Stomach (tissue), 9 donors: Measurements from ENCODE around the gene ZDBF2. TPM values are rescaled to one million over a fixed set of nuclear protein-coding genes. Genes with fewer than 3 reads are reported as not detected.
"Not testable (repeated sequence)": the region's sequence is repeated elsewhere in the genome, so short reads cannot be mapped to it uniquely, and the experiment has no call there.

Source experiments
- DNase-seq, 2 donors: peaks; one replicate each; pipeline versions ENCODE4 v3.0.0 to v3.0.0-alpha.2; 2013 to 2019
- H3K27ac ChIP-seq, 5 donors: fragments of 200-600 bp in 4 of 5; sonication (generic) in 4 of 5; one replicate each; pipeline ENCODE4 v1.5.1; 2013 to 2019; ENCODE audit warnings: mild to moderate bottlenecking in 1 of 5, moderate library complexity in 1 of 5
- H3K27me3 ChIP-seq, 3 donors: fragments of 200-600 bp; sonication (generic); one replicate each; pipeline ENCODE4 v1.5.1; 2017 to 2019; ENCODE audit warnings: mixed run types in 1 of 3
- H3K36me3 ChIP-seq, 4 donors: fragments of 200-600 bp; sonication (generic); 1 replicate in 3 of 4; 2 replicates in 1 of 4; pipeline ENCODE4 v1.5.1; 2016 to 2019
- H3K4me1 ChIP-seq, 4 donors: fragments of 200-600 bp; sonication (generic); one replicate each; pipeline ENCODE4 v1.5.1; 2016 to 2019
- H3K4me3 ChIP-seq, 4 donors: fragments of 200-600 bp; sonication (generic) in 3 of 4; one replicate each; pipeline ENCODE4 v1.5.1; 2016 to 2019; ENCODE audit warnings: mild to moderate bottlenecking in 1 of 4
- H3K9me3 ChIP-seq, 4 donors: fragments of 200-600 bp; sonication (generic); one replicate each; pipeline ENCODE4 v1.5.1; 2016 to 2019
- EP300 ChIP-seq: sonication (generic); formaldehyde crosslinking; IDR thresholded peaks from one replicate; pipeline ENCODE4 v1.6.1; 2017; ENCODE audit warnings: antibody characterized with exemption
- POLR2A ChIP-seq, 4 donors: fragments of 450-650 bp; IDR thresholded peaks; one replicate each; pipeline ENCODE4 v1.6.1; 2016; ENCODE audit warnings: antibody characterized with exemption in 4 of 4, control low read depth in 2 of 4, mild to moderate bottlenecking in 1 of 4, moderate library complexity in 1 of 4
- POLR2AphosphoS5 ChIP-seq, 3 donors: sonication (generic); formaldehyde crosslinking; IDR thresholded peaks; one replicate each; pipeline ENCODE4 v1.6.1; 2016; ENCODE audit warnings: antibody characterized with exemption in 3 of 3
- WGBS, 5 donors: extraction: QIAGEN DNeasy Blood & Tissue Kit in 3 of 5; methylation state at CpG; one replicate each; pipeline versions ENCODE4 v1.1.5 to v1.1.7; 2013 to 2018; 5-methylcytosine and 5-hydroxymethylcytosine counted together
- intact Hi-C: fragments of 100-400 bp; cut with DNase I; formaldehyde crosslinking; loops from one replicate; pipeline ENCODE4 v1.15.1; 2023; ENCODE audit warnings: low total_unique reads
- polyA plus RNA-seq, 3 donors: library from polyadenylated mRNA; stranded (reverse); fragments of 200-250 nt; gene quantifications; one replicate each; pipeline ENCODE4 v1.2.3, GENCODE V29; 2013
- total RNA-seq, 5 donors: library from RNA; depleted of rRNA; stranded (reverse); fragments of >200 nt; gene quantifications; one replicate each; pipeline versions ENCODE4 v1.1.0 to v1.2.3, GENCODE V29; 2014 to 2016
- TF ChIP-seq, protein P1 (sequence below), 7 experiments: fragments of 450-650 bp in 4 of 7; fragments of 200-600 bp in 3 of 7; sonication (generic) in 3 of 7; IDR thresholded peaks; one replicate each; pipeline ENCODE4 v1.5.1; 2016 to 2019; ENCODE audit warnings: antibody characterized with exemption in 7 of 7, control low read depth in 2 of 7, mild to moderate bottlenecking in 1 of 7
- donor health status: healthy with polysubstance abuse.
- donor health status: Bipolar disorder and iron deficiency.
- donor health status: healthy.

Gene ZDBF2
- total and polyA plus RNA-seq, 8 donors = 0.93 to 38.5 (median 6.5) TPM

DNA sequence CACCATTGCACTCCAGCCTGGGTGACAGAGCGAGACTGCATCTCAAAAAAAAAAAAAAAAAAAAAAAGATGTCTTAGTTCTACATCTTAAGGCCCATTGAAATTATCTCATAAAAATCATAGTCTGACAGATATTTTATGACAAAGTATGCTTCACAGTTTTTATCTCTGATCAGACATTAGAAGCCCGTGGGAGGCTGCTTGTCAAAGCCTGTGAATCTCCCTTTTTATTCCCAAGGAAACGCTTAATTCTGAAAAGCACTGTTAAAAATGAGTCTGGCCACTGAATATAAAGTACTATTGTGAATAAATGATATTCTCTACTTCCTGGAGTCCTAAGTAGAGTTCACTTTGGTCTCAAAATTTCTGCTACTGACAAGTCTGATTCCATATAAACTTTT is 71.1 kb downstream of the ZDBF2 start:
- no peak overlapping the region for H3K4me3 ChIP-seq
- no peak for DNase-seq
- intact Hi-C loops = no loop called here
- no peak for TF ChIP-seq EP300
- TF ChIP-seq, protein P1, sequence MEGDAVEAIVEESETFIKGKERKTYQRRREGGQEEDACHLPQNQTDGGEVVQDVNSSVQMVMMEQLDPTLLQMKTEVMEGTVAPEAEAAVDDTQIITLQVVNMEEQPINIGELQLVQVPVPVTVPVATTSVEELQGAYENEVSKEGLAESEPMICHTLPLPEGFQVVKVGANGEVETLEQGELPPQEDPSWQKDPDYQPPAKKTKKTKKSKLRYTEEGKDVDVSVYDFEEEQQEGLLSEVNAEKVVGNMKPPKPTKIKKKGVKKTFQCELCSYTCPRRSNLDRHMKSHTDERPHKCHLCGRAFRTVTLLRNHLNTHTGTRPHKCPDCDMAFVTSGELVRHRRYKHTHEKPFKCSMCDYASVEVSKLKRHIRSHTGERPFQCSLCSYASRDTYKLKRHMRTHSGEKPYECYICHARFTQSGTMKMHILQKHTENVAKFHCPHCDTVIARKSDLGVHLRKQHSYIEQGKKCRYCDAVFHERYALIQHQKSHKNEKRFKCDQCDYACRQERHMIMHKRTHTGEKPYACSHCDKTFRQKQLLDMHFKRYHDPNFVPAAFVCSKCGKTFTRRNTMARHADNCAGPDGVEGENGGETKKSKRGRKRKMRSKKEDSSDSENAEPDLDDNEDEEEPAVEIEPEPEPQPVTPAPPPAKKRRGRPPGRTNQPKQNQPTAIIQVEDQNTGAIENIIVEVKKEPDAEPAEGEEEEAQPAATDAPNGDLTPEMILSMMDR (IDR thresholded peaks at IDR 0.05) = no peak
- no peak for TF ChIP-seq POLR2AphosphoS5 (IDR thresholded peaks at IDR 0.05)
- no peak for TF ChIP-seq POLR2A (IDR thresholded peaks at IDR 0.05)
- WGBS, 5 donors = 80 to 86% (median 81%) methylated on average over 3 of the region's 3 CpGs
- H3K9me3 ChIP-seq = peaks cover 0 to 10% (median 5%) of the 10 kb centered on the region in 4 donors
- no peak overlapping the region for H3K27ac ChIP-seq
- no peaks in the 10 kb centered on the region for H3K36me3 ChIP-seq
- no peaks in the 10 kb centered on the region for H3K27me3 ChIP-seq
- H3K4me1 ChIP-seq = no peaks in the 10 kb centered on the region

DNA sequence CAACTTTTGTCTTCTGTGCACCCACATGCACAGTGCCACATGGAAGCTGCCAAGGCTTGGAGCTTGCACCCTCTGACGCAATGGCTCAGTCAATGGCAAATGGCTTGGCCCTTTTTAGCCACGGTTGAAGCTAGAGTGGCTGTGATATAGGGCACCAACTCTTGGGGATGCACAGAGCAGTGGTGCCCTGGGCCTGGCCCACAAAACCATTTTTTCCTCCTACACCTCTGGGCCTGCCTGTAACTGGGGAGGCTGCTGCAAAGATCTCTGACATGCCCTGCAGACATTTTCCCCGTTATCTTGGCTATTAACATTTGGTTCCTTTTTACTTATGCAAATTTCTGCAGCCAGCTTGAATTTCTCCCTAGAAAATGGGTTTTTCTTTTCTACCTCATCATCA is 74.9 kb downstream of the ZDBF2 start:
- TF ChIP-seq POLR2AphosphoS5 (IDR thresholded peaks at IDR 0.05) = no peak
- no peak for TF ChIP-seq EP300
- TF ChIP-seq POLR2A (IDR thresholded peaks at IDR 0.05) = no peak

DNA sequence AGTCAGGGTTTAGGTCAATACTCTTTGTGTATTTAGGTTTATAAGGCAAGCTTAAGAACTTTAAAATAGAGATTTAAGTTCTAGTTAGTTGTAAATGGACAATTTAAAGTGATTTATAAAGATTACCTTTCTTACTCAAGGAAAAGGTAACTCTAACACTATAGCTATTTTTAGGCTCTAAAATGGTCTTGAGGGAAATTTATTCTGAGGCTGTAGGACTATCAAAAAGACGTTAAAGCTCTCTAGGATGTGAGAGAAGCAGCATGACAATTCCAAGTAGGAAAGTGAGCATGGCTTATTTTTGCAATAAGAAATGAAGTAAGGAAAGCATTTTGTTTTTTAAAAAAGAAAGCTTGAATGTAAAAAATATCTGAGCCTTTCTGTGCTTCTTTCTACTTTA is 78.1 kb downstream of the ZDBF2 start:
- DNase-seq = no peak
- intact Hi-C loops = no loop called here
- WGBS, 5 donors = 34 to 58% (median 51%) methylated on average over 1 of the region's 1 CpG
- Histone ChIP-seq H3K4me1 (no peaks in the 10 kb centered on the region), H3K4me3 (no peak overlapping the region), H3K27me3 (no peaks in the 10 kb centered on the region), H3K36me3 (no peaks in the 10 kb centered on the region), H3K27ac (no peak overlapping the region), H3K9me3 (peaks cover 0 to 12% (median 3%) of the 10 kb centered on the region in 4 donors)
- TF ChIP-seq EP300 = no peak

More for the DNA sequence above, 74.9 kb downstream of the ZDBF2 start:
- whole genome bisulfite sequencing, 5 donors = 78 to 84% (median 82%) methylated on average over 3 of the region's 3 CpGs
- H3K36me3 ChIP-seq = no peaks in the 10 kb centered on the region
- intact Hi-C loops = no loop called here
- peaks cover 0 to 10% (median 5%) of the 10 kb centered on the region in 4 donors for H3K9me3 ChIP-seq
- H3K27me3 ChIP-seq = no peaks in the 10 kb centered on the region
- H3K4me3 ChIP-seq = no peak overlapping the region
- no peaks in the 10 kb centered on the region for H3K4me1 ChIP-seq
- no peak for DNase-seq
- H3K27ac ChIP-seq = no peak overlapping the region

DNA sequence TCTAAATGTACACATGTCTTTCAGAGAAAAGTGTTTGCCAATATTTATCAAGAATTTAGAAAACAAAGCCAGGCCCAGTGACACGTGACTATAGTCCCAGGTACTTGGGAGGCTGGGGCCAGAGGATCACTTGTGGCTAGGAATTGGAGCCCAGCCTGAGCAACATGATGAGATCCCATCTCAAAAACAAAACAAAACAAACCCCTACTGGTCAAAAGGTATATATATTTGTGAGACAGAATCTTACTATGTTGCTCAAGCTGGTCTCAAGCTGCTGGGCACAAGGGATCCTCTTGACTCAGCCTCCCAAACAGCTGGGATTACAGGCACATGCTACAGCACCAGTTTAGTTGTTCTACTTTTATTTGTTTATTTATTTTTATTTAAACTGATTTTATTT is 79.2 kb downstream of the ZDBF2 start:
- Histone ChIP-seq H3K36me3 (no peaks in the 10 kb centered on the region), H3K27me3 (no peaks in the 10 kb centered on the region), H3K4me3 (no peak overlapping the region), H3K9me3 (peaks cover 0 to 19% (median 5%) of the 10 kb centered on the region in 4 donors), H3K27ac (no peak overlapping the region), H3K4me1 (no peaks in the 10 kb centered on the region)
- no peak for DNase-seq
- no peak for TF ChIP-seq EP300
- no peak for TF ChIP-seq POLR2A (IDR thresholded peaks at IDR 0.05)
- TF ChIP-seq, protein P1 (IDR thresholded peaks at IDR 0.05) = no peak
- no peak for TF ChIP-seq POLR2AphosphoS5 (IDR thresholded peaks at IDR 0.05)
- intact Hi-C loops = no loop called here
- WGBS, 5 donors = 43 to 74% (median 53%) methylated on average over 1 of the region's 1 CpG

DNA sequence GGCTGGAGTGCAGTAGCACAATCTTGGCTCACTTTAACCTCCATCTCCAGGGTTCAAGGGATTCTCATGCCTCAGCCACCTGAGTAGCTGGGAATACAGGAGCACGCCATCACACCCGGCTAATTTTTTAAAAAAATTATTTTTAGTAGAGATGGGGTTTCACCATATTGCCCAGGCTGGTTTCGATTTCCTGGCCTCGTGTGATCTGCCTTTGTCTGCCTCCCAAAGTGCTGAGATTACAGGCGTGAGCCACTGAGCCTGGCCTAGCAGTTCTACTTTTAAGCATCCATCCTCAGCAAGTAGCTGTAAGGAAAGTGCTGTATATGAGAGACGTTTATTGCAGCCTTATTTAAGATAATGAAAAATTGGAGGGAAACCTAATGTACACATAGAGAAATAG is 79.7 kb downstream of the ZDBF2 start:
- no peaks in the 10 kb centered on the region for H3K27me3 ChIP-seq
- peaks cover 0 to 15% (median 5%) of the 10 kb centered on the region in 4 donors for H3K9me3 ChIP-seq
- H3K27ac ChIP-seq = no peak overlapping the region
- H3K4me1 ChIP-seq = no peaks in the 10 kb centered on the region
- intact Hi-C loops = no loop called here
- no peak for DNase-seq
- H3K4me3 ChIP-seq = no peak overlapping the region
- 75 to 85% (median 80%) methylated on average over 6 of the region's 6 CpGs for WGBS, 5 donors
- H3K36me3 ChIP-seq = no peaks in the 10 kb centered on the region
- no peak for TF ChIP-seq POLR2AphosphoS5 (IDR thresholded peaks at IDR 0.05)
- no peak for TF ChIP-seq EP300
- TF ChIP-seq, protein P1 (IDR thresholded peaks at IDR 0.05) = no peak
- no peak for TF ChIP-seq POLR2A (IDR thresholded peaks at IDR 0.05)

DNA sequence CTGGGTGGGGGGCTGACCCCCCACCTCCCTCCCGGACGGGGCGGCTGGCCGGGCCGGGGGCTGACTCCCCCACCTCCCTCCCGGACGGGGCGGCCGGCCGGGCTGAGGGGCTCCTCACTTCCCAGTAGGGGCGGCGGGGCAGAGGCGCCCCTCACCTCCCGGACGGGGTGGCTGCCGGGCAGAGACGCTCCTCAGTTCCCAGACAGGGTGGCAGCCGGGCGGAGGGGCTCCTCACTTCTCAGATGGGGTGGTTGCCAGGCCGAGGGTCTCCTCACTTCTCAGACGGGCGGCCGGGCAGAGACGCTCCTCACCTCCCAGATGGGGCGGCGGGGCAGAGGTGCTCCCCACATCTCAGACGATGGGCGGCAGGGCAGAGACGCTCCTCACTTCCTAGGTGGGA is 82.4 kb downstream of the ZDBF2 start:
- 91 to 99% (median 95%) methylated on average over 8 to 29 of the region's 29 CpGs for WGBS, 5 donors

DNA sequence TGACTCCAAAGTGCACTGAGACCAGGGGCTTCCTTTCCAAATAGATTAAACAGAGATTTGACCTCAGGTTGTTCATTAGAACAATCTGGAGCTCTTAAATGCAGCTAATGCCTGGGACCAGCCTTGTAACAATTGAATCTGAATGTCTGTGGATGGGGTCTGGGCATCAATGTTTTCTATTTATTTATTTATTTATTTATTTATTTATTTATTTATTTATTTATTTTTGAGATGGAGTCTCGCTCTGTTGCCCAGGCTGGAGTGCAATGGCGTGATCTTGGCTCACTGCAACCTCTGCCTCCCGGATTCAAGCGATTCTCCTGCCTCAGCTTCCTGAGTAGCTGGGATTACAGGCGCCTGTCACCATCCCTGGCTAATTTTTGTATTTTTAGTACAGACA is 86.4 kb downstream of the ZDBF2 start:
- intact Hi-C loops = not testable (repeated sequence)

More for the DNA sequence above, 82.4 kb downstream of the ZDBF2 start:
- H3K4me1 ChIP-seq, intact Hi-C loops, H3K27me3 ChIP-seq, H3K9me3 ChIP-seq, H3K4me3 ChIP-seq, DNase-seq, H3K36me3 ChIP-seq, H3K27ac ChIP-seq: not testable (repeated sequence)

More for the DNA sequence above, 86.4 kb downstream of the ZDBF2 start:
- not testable (repeated sequence) for DNase-seq, H3K9me3 ChIP-seq, H3K27ac ChIP-seq, H3K36me3 ChIP-seq, H3K4me3 ChIP-seq, H3K4me1 ChIP-seq, H3K27me3 ChIP-seq
- 88 to 96% (median 91%) methylated on average over 5 of the region's 5 CpGs for WGBS, 5 donors
